K562 (cell line): ENCODE measurements around the gene ENHO.

Source experiments
- CREB1 ChIP-seq, 2 experiments: sonication (generic) in 1 of 2; formaldehyde crosslinking in 1 of 2; IDR thresholded peaks; 2 replicates each; pipeline versions ENCODE4 v1.6.1 to v1.8.0; 2012 to 2022; ENCODE audit warnings: inconsistent platforms in 1 of 2, mild to moderate bottlenecking in 1 of 2, missing genetic modification reagents in 1 of 2, moderate library complexity in 1 of 2
- CTCF ChIP-seq, 3 experiments: IDR thresholded peaks in 2 of 3; conservative IDR thresholded peaks in 1 of 3; 2 replicates each; pipeline ENCODE4 v1.5.1; 2011 to 2012; ENCODE audit warnings: low read length in 3 of 3, mild to moderate bottlenecking in 3 of 3, control low read depth in 2 of 3, improper control_type of control experiment in 1 of 3, inconsistent platforms in 1 of 3, low read depth in 1 of 3, mixed read lengths in 1 of 3, moderate library complexity in 1 of 3; ENCODE audit not compliant: insufficient read depth in 2 of 3
- USF1 ChIP-seq: sonication (generic); formaldehyde crosslinking; IDR thresholded peaks from 2 replicates; pipeline ENCODE4 v1.9.0; 2022; ENCODE audit warnings: mild to moderate bottlenecking, missing genetic modification reagents
- ZBTB11 ChIP-seq, 3 experiments: fragments of 200-800 bp in 1 of 3; fragments of 250-450 bp in 1 of 3; fragments of 450-650 bp in 1 of 3; sonication (Bioruptor Pico) in 1 of 3; sonication (Bioruptor generic) in 1 of 3; formaldehyde crosslinking in 1 of 3; IDR thresholded peaks; 2 replicates each; pipeline versions ENCODE4 v1.6.1 to v1.8.0; 2016 to 2022; ENCODE audit warnings: mild to moderate bottlenecking in 2 of 3, missing genetic modification characterization in 2 of 3, missing compliant biosample characterization in 1 of 3, moderate library complexity in 1 of 3
- ZNF24 ChIP-seq: fragments of 450-650 bp; IDR thresholded peaks from 2 replicates; pipeline ENCODE4 v1.6.1; 2016

- no peak for TF ChIP-seq ZNF24
- no peak for TF ChIP-seq USF1 (CRISPR knock-in tag)
- no peak for TF ChIP-seq ZBTB11 (CRISPR knock-in tag; IDR thresholded peaks at IDR 0.05)
- no peak for TF ChIP-seq CTCF (IDR thresholded peaks at IDR 0.05 in 2 of 3, conservative IDR thresholded peaks at IDR 0.05 in 1 of 3; ENCODE audit: insufficient read depth in 2 of 3, low read depth in 1 of 3, low read length in 3 of 3)
- TF ChIP-seq CREB1 (IDR thresholded peaks at IDR 0.05), result no peak
- no peak for TF ChIP-seq CREB1 (CRISPR knock-in tag; IDR thresholded peaks at IDR 0.05)
These were observed 30.2 kb upstream of the ENHO start for GRCh38 chr9:34552986-34553385.
